HG03139 (cell line): ENCODE data around the gene RB1.

Experiments used
- ATAC-seq: cut with Tn5 transposase; IDR thresholded peaks from one replicate; pipeline ENCODE4 v1.9.1; 2021; ENCODE audit not compliant: unreplicated experiment

Gene RB1

DNA sequence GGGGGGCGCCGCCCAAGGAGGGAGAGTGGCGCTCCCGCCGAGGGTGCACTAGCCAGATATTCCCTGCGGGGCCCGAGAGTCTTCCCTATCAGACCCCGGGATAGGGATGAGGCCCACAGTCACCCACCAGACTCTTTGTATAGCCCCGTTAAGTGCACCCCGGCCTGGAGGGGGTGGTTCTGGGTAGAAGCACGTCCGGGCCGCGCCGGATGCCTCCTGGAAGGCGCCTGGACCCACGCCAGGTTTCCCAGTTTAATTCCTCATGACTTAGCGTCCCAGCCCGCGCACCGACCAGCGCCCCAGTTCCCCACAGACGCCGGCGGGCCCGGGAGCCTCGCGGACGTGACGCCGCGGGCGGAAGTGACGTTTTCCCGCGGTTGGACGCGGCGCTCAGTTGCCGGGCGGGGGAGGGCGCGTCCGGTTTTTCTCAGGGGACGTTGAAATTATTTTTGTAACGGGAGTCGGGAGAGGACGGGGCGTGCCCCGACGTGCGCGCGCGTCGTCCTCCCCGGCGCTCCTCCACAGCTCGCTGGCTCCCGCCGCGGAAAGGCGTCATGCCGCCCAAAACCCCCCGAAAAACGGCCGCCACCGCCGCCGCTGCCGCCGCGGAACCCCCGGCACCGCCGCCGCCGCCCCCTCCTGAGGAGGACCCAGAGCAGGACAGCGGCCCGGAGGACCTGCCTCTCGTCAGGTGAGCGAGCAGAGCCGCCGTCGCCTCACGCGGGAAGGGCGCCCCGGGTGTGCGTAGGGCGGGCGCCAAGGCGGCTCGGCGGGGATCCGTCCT is at the start of gene RB1:
Gene RB1, plus strand, starts transcription at position 393 of the 784 bp plus-strand sequence. Its CDS starts 162 bp downstream, at position 555.
- ATAC-seq, result peak; percentile 61

DNA sequence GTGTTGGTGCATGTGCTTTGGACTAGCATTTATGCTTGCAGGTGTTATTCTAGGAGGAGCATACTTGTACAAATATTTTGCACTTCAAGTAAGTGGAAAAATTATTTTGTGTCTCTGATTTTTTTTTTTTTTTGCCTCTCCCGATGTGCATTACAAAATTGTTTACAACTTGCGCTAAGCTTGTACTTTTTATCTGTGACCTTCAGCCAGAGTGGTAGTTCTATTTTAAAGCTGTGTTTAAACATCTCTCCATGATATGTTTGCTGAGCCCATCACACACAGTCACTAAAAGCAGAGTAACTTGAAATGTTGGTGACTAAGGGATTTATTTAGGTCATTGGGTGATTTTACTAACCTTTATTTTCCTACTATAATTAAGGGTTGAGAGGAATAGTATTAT is 49.7 kb upstream of the RB1 start:
- ATAC-seq, result no peak

DNA sequence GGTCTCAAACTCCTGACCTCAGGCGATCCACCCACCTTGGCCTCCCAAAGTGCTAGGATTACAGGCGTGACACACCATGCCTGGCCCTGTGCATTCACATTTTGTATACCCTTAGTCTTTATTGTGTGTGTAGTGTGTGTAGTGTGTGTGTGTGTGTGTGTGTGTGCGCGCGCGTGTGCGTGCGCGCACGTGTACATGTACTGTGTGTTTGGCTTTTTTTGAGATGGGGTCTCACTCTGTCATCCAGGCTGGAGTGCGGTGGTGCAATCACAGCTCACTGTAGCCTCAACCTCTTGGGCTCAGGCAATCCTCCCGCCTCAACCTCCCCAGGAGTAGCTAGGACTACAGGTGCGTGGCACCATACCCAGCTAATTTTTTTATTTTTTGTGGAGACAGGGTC is 48.5 kb upstream of the RB1 start:
- ATAC-seq, result no peak

DNA sequence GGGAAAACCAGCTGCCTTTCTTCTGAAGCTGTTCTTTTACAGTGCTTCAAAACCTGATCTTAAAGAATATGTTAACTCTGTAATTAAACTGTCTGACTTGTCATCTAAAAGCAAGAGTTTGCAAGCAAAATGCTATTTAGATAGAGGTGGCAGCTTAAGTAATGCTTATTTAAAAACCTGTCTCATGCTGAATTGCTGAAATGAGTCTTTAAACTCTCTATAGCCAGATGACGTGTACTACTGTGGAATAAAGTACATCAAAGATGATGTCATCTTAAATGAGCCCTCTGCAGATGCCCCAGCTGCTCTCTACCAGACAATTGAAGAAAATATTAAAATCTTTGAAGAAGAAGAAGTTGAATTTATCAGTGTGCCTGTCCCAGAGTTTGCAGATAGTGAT is 47.6 kb upstream of the RB1 start:
- ATAC-seq, result no peak

DNA sequence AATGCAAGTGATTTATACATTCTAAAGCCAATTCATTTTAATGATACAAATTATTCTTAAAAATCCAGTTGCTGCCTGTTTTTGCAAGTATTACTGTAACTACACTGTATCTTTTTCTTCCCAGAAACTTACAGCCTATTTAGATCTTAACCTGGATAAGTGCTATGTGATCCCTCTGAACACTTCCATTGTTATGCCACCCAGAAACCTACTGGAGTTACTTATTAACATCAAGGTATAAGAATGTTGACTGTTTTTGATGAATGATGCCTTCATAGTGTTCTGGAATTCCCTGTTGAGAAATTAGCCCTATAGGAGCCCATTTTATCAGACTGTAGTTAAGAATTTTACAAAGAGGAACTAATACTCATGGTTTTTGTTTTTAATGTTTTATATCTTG is 45.5 kb upstream of the RB1 start:
- ATAC-seq, result no peak

DNA sequence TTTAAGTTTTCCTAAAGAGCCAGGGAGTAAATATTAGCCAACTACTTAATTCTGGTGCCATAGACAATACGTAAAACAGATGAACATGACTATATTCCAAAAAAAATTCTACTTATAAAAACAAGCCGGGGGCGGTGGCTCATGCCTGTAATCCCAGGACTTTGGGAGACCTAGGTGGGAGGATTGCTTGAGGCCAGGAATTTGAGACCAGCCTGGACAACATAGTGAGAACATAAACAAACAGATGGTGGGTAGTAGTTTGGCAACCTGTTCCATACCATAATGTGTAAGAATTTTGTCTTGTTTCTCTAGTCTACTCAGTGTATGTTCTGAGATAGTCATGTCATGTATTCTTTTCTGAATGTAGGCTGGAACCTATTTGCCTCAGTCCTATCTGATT is 45.1 kb upstream of the RB1 start:
- no peak for ATAC-seq

DNA sequence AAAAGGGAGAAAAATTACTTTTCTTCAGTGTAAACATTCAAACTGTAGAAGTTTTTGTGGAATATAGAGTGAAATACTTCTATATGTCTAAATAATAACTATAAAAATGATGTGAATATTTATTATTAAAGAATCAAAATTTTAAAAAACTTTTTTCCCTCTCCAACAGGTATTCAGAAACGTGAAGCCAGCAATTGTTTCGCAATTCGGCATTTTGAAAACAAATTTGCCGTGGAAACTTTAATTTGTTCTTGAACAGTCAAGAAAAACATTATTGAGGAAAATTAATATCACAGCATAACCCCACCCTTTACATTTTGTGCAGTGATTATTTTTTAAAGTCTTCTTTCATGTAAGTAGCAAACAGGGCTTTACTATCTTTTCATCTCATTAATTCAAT is 42.6 kb upstream of the RB1 start:
- ATAC-seq, result no peak

DNA sequence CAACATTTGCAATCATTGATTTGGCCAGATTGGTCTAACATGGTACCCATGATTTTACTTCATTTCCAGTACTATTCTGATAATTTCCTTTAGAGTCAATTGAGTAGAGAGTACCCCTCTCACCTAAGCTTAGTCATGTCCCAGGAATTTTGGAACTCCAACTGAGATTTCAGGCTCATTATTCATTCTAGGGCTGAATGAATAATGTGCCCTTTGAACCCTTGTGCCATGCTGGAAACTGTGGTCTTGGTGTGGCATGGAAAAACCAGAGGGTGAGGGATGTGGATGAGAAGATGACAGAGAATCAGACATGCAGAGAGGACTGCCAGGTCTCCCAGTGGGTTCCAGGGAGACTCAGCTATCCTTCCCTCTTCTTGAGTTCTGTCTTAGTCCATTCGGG is 40.4 kb upstream of the RB1 start:
- no peak for ATAC-seq

DNA sequence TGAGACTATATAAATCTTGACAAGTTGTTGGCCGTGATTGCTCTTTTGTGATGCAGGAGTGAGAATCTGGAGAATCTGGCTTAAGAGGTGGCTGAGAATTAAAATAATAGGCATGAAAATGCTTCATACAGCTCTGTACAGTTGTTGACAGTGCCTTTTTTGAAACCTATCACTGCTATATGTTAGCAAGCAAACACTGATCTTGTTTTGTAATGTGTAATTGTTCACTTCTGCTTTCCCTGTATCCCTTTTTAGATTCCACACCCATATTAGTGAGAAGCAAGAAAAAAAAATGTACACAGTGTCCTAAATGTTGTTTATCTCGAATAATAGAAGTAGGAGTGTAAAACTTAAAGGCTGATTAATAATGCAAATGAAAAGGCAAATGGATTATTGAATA is 39.5 kb upstream of the RB1 start:
- no peak for ATAC-seq

DNA sequence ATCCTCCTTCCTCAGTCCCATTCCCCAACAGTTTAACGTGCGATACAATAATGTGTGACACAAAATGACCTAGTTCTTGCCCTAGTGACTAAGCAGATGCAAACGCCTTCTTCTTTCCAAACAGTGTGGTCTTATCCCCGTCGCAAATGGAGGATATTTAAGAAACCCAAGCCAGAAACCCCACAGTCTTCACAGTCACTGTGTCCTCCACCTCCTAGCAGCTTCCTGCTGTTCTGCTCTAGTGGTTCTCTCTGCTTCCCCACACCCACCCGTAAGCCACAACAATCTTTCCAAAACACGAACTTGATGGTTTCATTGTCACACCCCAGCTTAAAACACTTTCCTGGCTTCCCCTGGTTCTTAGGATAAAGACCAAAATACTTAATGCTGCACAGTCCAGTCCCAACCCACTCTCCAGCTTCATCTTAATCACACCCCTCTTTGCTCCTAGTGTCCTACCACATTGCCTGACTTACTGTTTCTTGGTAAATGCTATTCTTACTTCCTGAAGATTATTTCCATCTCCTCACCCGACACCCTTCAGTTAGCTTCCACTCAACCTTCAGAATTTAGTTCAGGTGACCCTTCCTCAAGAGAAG is 38.2 kb upstream of the RB1 start:
- peak; percentile 85 for ATAC-seq

DNA sequence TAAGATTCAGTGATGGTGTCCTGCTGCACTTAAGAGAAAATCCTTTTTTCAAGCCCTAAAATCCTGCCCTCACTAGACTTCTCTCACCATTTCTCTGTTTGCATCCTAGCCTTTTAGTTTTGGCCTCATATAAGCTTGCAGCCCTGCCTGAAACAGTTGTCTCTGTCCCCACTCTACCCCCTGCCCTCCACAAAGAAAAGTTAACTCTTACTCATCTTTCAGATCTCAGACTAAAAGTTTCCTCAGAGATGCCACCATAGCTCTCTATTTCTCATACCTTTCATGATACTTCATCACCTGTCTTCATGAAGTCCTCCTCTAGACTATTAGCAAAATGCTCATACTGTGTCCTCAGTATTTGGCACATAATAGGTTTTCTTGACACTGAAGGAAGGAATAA is 37.4 kb upstream of the RB1 start:
- ATAC-seq, result no peak

DNA sequence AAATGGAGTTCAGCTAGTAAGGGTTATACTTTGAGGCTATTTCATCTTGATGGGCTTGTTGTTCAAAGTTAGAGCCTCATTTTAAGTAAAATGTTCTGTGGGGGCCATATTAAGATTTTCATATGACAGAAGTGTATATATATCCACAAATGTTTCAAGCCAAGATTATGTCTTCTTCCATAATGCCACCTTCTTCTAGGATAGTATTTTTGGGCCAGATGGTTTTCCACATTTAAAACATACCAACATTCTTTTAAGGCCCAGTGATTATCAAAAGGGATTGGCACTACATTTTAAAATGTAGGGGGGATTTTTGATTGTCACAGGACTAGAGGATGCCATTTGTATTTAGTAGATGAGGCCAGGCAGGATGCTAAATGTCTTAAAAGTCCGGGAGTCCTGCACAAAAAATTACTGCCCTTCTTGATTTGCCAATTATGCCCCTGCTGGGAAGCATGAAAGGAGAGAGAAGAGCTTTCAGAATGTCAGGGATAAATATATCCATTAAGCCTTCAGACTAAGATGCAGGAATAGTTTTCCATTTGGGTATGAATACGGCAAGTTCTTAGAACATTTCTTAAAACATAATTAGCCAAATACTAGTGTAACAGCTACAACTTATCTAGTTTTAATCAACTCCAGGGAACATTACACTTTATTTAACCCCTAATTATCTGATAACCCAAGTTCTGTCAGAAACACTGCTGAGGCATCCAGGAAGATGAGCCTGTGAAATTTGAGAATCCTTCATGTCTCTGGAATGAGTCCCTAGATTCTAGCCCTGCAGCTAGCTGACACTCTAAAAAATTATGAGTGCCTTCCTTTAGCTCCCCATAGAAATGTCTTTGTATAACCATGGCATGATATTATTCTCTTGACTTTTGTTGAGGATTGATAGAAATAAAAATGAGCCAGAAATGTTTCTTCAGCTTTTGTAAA is 36.6 kb upstream of the RB1 start:
- ATAC-seq, result no peak

DNA sequence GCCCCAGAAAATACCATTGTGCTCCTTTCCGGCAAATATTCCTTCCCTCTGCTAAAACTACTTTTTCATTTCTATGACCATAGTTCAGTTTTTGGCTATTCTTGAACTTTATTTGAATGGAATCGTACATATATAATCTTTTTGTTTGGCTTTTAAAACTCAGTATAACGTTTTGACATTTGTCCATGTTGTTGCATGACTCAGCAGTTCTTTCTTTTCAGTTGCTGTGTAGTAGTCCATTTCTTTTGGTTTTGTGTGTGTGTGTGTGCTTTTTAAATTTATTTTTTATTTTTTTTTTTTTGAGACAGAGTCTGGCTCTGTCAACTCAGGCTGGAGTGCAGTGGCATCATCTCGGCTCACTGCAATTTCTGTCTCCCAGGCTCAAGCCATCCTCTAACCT is 35.5 kb upstream of the RB1 start:
- no peak for ATAC-seq

DNA sequence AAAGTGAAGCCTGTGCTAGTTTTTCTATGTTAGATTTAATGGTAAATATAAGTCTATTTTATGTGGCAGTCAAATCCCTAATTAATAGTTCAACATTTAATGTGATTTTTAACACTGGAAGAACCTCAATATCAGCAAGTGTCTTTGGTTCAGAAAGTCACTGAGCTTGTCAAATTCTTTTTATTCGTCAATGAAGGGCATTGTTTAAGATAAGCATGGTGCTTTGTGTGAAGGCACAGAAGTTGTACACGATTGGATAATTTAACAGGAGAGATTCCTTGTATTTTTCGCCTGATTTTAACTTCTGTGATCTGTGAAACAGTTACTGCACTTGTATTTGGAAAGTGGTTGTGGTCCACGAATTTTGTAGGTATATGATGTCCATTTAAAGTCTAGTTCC is 30.2 kb upstream of the RB1 start:
- ATAC-seq, result no peak

DNA sequence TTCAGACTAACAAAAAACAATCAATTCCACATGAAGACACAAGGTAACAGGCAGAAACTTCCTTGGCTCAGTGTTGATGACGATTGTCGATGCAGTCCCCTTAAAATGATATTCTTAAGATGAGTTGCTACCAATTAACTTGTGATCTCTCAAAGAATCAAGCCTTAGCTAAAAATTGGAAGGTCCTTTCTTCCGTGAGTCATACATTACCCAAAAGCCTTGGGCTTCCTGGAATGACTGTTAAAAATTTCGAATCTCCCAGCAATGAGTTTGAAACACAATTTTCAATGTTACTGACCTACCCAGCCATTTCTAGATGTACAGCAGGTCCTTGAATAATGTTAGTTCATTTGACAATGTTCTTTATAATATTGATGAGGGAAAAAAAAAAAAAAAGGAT is 28.0 kb upstream of the RB1 start:
- no peak for ATAC-seq

DNA sequence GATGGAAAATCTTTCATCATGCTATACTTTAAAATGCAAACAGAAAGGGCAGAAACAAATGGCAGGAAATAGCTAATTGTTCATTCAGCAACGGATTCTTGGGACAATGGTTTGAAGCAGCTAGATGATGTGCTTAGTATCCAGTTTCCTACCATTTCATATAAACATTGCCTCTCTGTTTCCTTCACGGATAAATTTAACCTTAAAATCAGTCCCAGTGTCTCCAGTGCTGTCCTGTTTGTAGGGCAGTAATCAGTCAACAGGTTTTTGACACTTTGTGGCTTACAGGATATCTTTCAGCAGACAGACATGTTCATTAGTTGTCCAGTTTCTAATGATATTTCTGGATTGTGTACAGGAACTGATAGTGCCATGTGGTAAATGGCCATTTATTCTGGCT is 24.7 kb upstream of the RB1 start:
- no peak for ATAC-seq

DNA sequence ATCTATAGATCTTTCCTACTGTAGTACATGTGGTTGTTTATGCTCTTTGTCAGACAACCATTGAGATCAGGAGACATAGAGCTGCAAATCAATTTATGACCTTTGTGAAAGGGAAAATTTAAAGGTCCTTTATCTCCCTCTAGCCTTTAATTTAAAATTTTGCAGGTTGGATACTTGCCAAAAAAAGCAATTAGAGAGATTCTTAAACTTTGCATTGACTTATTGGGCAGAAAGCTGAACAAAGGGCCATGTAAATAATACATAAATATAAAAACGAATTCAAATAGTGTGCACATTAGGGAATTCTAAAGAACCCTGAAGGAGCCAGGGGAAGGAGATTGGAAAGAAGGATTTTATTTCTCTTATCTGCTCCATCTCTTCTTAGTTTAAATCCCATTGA is 22.0 kb upstream of the RB1 start:
- ATAC-seq, result no peak

DNA sequence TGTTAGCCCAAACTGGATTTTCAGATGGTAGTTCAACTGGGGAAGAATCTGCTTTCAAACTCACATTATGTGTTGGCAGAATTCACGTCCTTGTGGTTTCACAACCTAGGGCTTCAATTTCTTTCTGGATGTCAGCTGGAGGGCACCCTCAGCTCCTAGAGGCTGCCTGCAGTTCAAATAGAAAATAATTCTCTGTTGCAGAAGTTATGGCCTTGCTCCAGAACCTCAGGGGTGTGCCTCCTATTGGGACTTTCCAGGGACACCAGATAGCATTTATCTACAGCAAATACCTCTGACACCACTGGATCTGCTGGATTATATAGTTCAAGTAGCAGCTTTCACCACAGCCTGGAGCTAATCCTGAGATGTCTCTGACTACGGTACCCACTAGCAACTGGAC is 11.8 kb upstream of the RB1 start:
- ATAC-seq, result no peak

DNA sequence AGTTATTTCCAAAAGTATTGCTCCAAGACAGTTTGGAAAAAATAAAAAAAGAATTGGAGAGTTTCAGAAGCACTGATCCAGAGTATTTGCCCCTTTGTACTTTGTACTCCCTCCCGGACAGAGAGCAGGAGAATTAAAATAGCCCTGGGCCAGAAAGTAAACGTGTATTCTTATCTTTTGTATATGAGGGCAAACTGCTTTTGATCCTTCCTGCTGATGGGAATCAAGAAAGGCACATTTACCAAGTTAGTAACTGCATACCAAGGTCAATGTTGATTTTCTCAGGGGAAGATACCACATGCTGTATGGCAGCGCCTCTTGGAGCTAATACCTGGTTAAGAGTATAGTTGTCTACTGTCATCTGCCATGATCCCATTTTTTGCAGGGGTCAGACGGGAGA is 10.9 kb upstream of the RB1 start:
- ATAC-seq, result no peak

DNA sequence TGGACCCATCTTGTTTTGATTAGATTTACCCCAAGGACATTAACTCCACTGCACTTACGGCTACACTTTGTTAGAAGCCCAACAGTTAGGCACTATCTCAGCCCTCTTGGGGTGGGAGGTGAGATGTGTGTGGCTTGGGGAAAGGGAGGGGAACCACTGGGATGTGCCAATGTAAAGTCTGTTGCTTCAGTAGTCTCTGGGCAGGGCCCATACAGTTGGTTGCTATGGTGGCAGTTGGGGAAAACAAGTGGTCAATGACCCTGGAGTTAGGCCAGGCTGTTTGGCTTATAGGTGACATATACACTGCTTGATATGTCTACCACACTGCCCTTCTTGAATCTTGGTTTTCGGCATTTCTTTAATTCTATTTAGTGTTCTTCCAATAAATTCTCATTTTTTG is 8.9 kb upstream of the RB1 start:
- ATAC-seq, result no peak

DNA sequence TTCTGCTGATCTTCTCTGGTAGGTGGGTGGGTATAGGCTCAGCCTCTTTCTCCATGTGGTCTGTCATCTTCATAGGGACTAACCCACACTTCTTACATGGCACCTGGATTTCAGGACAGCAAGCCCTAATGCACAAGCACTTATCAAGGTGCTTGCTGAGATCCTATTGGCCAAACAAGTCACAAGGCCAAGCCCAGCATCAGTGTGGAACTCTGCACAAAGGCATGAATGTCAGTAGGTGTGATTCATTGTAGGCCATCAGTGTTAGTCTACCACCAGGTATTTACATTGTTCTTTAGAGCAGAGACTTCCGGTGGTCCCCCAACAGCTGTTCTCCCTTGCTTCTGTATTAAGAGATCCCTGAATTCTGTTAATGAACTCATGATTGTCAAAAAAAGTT is 8.3 kb upstream of the RB1 start:
- no peak for ATAC-seq

DNA sequence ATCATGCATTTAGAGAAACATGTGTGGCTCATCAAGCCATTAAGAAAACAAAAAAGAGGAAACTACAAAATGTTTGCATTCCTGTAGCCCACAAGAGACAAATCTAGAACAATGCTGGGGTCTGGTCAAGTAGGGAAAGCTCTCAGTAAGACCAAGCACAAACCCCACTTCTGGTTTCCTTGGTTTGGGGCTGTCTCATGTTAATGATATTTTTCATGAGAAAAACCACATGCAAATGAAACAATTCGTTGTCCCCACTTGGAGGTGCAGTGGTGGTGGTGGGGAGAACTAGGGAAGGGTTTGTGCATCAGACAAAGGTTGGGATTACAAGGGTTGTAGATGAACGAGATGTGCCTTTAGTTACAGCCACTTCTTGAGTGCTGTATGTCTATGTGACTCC is 7.0 kb upstream of the RB1 start:
- ATAC-seq, result no peak
